SJCRH30 (cell line): Measurements from ENCODE around the gene MEGF11. TPM values are rescaled to one million over a fixed set of nuclear protein-coding genes. Genes with fewer than 3 reads are reported as not detected.

ENCODE experiments used
- DNase-seq, 2 experiments: peaks; one replicate each; pipeline ENCODE4 v3.0.0-alpha.2; 2015 to 2020
- H3K27ac ChIP-seq: fragments of 250-450 bp; sonication (Bioruptor Pico); 2 replicates; pipeline ENCODE4 v1.5.1; 2020; ENCODE audit warnings: mild to moderate bottlenecking, moderate library complexity
- H3K27me3 ChIP-seq: fragments of 250-450 bp; sonication (Bioruptor Pico); 2 replicates; pipeline ENCODE4 v1.5.1; 2020; ENCODE audit warnings: mild to moderate bottlenecking, moderate library complexity
- H3K36me3 ChIP-seq: fragments of 250-450 bp; sonication (Bioruptor Pico); 2 replicates; pipeline ENCODE4 v1.5.1; 2020; ENCODE audit warnings: mild to moderate bottlenecking, moderate library complexity
- H3K4me1 ChIP-seq: fragments of 250-450 bp; sonication (Bioruptor Pico); 2 replicates; pipeline ENCODE4 v1.5.1; 2020; ENCODE audit warnings: mild to moderate bottlenecking, moderate library complexity
- H3K4me3 ChIP-seq: fragments of 250-450 bp; sonication (Bioruptor Pico); 2 replicates; pipeline ENCODE4 v1.5.1; 2020; ENCODE audit warnings: mild to moderate bottlenecking, moderate library complexity
- H3K9me3 ChIP-seq: fragments of 250-450 bp; sonication (Bioruptor Pico); replicated peaks from 2 replicates; pipeline ENCODE4 v1.5.1; 2020; ENCODE audit warnings: mild to moderate bottlenecking, moderate library complexity
- total RNA-seq: library from RNA; depleted of rRNA; stranded (reverse); fragments of >200 nt; shearing (Covaris generic); gene quantifications from 2 replicates; pipeline ENCODE4 v1.2.3, GENCODE V29; 2014

The MEGF11 gene
- total RNA-seq, 1 experiment from 2014 or later = 8.7 TPM

DNA sequence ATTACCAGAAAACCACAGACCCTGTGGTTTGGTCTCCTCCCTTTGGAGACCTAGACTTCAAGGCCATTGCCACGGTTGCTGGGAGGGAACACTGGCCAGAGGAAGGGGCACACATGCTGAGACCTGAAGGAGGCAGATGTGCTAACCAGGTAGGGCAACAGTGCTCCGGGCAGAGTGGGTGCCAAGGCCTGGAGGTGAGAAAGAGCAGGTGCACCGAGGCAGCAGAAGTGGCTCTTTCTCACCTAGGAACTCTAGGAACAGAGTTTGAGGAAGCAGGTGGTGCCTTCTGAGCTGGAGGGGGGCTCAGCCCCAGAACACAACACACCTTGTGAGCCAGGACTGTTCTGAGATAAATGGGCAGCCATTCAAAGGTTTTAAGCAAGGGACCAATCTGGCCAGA, 106.1 kb downstream of the MEGF11 start:
- no peak overlapping the region for H3K27ac ChIP-seq
- peaks cover 3% of the 10 kb centered on the region; the same call in 1 of the 2 replicates for H3K4me1 ChIP-seq
- no peak overlapping the region for H3K4me3 ChIP-seq
- H3K27me3 ChIP-seq = no peaks in the 10 kb centered on the region
- no peaks in the 10 kb centered on the region for H3K9me3 ChIP-seq
- no peak for DNase-seq
- H3K36me3 ChIP-seq = no peaks in the 10 kb centered on the region

DNA sequence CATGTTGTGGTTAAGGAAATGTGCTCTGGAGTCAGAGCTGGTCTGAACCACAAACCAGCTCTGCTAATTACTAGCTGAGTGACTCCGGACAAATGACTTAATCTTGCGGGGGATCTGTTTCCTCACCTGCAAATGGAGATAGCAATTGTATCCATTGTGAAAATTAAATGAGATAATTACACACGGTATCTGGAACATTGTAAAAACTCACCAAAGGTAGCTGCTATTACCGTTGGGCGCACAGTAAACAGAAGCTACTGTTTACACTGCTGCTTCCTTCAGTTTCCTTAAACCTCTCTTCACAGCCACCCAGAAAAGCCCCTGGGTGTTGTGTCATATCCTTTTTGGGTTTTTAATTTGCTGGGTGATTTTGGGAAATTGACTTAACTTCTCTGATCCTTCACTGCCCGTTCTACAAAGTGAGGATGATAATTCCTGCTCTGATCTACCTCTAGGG, 107.8 kb downstream of the MEGF11 start:
- Histone ChIP-seq H3K36me3 (no peaks in the 10 kb centered on the region), H3K27ac (no peak overlapping the region), H3K9me3 (no peaks in the 10 kb centered on the region), H3K4me1 (peaks cover 3% of the 10 kb centered on the region; the same call in 1 of the 2 replicates), H3K27me3 (no peaks in the 10 kb centered on the region), H3K4me3 (no peak overlapping the region)
- DNase-seq = no peak

DNA sequence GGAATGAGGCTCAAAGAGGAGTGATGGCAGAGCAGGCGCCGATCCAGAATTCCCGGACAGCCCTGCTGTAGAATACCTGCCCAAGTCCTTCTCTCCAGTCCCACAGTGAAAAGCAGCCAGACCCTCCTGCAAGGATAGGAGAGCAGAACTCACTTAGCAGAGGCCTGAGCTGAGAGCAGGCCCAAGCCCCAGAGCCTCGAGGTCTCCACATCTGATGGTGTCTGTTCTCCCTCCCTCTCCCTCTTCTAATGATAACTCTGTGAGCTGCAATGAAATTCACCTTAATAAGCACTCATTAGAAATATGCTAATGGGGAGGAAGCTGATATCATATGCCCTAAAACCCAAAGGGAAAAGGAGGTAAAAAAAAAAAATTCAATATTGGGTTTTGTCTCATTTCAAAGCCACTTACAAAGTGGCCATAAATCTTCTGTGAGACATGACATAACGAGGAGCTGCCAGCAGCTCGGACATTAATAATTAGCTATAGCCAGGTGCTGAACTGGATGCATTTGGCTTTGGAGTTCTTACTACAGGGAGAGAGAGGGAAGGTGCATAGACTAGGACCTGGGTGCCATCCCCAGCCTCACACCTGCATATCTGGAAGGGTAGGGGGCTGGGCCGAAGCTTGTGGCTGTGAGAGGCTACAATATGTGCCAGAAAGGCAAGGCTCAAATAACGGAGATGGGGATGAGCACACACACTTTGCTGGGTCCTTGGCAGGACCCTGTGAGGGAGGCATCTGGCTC, 108.4 kb downstream of the MEGF11 start:
- Histone ChIP-seq H3K9me3 (no peaks in the 10 kb centered on the region), H3K27me3 (no peaks in the 10 kb centered on the region), H3K4me1 (peaks cover 3% of the 10 kb centered on the region; the same call in 1 of the 2 replicates), H3K27ac (no peak overlapping the region), H3K36me3 (no peaks in the 10 kb centered on the region), H3K4me3 (no peak overlapping the region)
- peak in 1 of 2 experiments; percentile 26 for DNase-seq

DNA sequence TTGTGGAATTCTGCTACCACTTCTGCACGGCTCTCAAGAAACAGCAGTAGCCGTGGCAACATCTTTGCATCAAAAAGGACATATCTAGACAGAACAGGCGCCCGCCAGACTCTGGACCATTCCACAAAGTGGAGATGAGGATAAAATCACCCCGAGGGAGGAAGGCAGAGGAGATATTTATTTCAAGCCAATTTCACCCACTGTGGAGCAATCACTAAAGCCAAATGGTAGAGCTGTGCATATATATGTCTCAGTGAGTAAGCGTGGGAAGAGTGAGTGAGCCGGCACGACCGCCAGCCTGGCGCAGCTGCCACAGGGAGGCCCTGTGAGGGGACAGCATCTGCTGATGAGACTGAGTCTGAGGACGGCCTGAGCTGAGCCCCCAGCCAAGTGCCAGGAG, 111.3 kb downstream of the MEGF11 start:
- peak; percentile 73 to 74 for DNase-seq
- Histone ChIP-seq H3K4me1 (peaks cover 6% of the 10 kb centered on the region; the same call in 1 of the 2 replicates), H3K27me3 (no peaks in the 10 kb centered on the region), H3K36me3 (no peaks in the 10 kb centered on the region), H3K27ac (no peak overlapping the region), H3K4me3 (no peak overlapping the region), H3K9me3 (no peaks in the 10 kb centered on the region)

DNA sequence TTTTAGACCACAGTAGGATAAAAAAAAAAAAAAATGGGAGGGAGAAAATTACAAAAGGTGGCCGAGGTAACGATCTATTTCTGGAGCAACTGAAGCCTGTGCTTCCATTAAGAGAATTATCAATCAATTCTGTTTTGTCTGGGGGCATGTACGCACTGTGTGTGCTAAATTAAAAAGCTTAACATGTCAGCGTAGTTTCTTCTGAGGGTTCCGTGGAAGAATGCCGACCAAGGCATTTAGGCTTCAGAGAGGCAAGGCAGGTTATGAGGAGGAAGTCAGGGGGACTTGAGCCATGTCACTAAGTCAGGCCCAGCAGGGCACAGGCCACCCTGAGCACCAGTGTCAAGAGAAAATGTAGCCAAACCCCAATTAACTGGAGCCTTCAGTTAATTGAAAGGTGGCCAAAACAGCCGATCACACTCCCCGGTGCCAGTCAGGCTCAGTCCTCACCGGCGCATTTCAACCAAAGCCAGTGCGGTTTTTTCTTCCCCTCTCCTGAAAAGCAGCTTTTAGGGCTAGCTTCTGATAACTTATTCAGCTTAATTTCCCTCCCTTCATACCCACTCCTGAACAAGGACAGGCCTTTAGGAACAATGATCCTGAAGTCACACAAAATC, 113.9 kb downstream of the MEGF11 start:
- Histone ChIP-seq H3K27ac (no peak overlapping the region), H3K36me3 (no peaks in the 10 kb centered on the region), H3K4me1 (peaks cover 6% of the 10 kb centered on the region; the same call in 1 of the 2 replicates), H3K9me3 (no peaks in the 10 kb centered on the region), H3K4me3 (no peak overlapping the region), H3K27me3 (no peaks in the 10 kb centered on the region)
- DNase-seq = no peak

DNA sequence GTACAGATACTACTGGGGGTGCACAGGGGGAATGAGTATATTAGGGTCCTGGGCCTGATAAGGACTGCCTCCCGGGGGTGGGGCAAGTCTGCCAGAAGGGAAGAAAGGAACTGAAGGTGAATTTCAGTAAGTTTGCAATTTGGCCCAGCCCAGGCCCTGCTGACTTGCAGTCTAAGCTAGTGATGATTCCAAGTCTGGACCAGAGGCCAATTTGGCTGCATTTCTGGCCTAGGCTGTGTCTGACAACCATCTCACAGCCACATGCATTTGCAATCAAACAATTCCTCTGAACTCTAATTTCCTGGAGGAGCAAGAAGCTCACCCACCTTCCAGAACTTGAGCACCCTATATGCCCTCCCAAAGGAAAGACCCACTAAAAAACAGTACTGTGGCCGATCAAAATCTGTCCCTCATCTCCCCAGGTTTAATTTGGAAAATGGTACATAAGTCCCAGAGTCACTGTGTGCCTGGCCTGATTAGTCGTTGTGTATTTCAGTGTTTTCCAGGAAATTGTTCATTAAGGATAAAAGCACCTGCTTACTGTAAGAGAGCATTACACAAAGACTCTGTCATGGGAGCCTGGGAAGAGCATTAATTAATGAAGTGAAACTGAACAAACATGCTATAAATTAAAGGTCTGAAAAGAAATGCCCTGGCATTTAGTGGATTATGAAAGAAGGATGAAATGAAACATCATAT, 114.5 kb downstream of the MEGF11 start:
- Histone ChIP-seq H3K27ac (no peak overlapping the region), H3K4me3 (no peak overlapping the region), H3K9me3 (no peaks in the 10 kb centered on the region), H3K4me1 (peaks cover 6% of the 10 kb centered on the region; the same call in 1 of the 2 replicates), H3K27me3 (no peaks in the 10 kb centered on the region), H3K36me3 (no peaks in the 10 kb centered on the region)
- no peak for DNase-seq

DNA sequence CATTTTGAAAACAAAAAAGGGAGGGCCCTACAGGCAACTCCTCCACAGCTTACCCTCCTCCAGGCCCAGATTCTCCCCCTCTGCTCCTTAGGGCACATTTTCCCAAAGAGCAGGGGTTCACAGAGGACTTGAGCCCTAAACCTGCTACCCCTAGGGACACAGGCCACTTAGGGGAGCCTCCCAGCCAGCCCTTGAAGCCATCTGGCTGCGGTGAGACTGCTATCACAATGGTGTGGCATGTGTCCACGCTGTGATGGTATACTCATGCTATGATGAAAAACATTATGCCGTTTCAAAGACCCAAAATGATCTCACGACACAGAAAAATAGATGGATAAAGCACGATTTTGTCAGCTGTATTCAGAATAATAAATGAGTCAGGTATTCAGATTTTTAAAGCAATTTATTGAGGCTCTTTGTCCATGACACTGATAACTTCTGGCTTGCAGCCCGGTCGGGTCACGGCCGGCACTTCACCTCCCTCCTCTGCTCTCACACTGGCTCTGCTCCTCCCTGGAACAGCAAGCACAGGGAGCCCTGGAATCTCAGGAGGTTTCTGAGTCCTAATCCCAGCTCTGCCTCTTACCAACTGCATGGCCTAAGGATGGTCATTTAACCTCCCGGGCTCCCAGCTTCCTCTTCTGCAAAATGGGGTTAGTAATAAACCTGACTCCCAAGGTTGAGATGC, 115.3 kb downstream of the MEGF11 start:
- DNase-seq = no peak
- no peaks in the 10 kb centered on the region for H3K36me3 ChIP-seq
- no peaks in the 10 kb centered on the region for H3K27me3 ChIP-seq
- peaks cover 6% of the 10 kb centered on the region; the same call in 1 of the 2 replicates for H3K4me1 ChIP-seq
- no peak overlapping the region for H3K4me3 ChIP-seq
- no peak overlapping the region for H3K27ac ChIP-seq
- H3K9me3 ChIP-seq = no peaks in the 10 kb centered on the region

DNA sequence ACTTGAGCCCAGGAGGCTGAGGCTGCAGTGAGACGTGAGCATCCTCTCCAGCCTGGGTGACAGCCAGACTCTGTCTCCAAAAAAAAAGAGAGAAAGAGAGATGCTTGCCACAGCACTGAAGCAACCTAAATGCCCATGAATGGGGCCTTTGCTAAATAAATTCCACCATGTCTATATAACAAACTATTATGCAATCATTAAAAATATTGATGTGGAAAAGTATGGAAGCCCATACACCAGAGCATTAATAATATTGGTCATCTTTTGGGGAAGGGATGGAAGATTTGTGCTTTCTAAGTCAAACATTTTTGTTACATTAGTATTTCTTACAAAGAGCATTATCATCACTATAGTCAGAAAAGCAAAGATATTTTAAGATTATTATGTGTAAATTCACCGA, 116.6 kb downstream of the MEGF11 start:
- DNase-seq = no peak
- H3K4me1 ChIP-seq = peaks cover 5% of the 10 kb centered on the region; the same call in 1 of the 2 replicates
- H3K27me3 ChIP-seq = no peaks in the 10 kb centered on the region
- H3K27ac ChIP-seq = no peak overlapping the region
- H3K36me3 ChIP-seq = no peaks in the 10 kb centered on the region
- H3K4me3 ChIP-seq = no peak overlapping the region
- H3K9me3 ChIP-seq = no peaks in the 10 kb centered on the region

DNA sequence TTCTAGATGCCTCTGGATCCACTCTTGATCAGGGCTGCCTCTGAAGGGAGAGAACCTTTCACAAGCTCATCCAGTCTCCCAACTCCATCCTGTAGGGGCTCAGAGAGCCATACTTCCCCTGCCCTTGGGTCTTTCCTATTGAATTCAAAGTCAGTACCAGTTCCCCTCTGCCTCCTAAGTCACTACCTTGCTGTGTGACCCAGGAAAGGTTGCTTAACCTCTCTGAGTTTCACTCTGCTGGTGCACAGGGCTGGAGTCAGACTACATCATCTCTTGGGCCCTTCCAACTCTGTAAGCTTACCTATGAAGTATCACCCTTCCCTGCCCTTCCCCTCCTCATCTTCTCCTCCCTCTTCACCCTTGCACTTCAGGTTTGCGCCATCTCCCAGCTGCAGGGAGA, 117.9 kb downstream of the MEGF11 start:
- no peak overlapping the region for H3K27ac ChIP-seq
- no peaks in the 10 kb centered on the region for H3K36me3 ChIP-seq
- H3K9me3 ChIP-seq = no peaks in the 10 kb centered on the region
- peaks cover 5% of the 10 kb centered on the region; the same call in 1 of the 2 replicates for H3K4me1 ChIP-seq
- no peaks in the 10 kb centered on the region for H3K27me3 ChIP-seq
- DNase-seq = no peak
- H3K4me3 ChIP-seq = no peak overlapping the region

DNA sequence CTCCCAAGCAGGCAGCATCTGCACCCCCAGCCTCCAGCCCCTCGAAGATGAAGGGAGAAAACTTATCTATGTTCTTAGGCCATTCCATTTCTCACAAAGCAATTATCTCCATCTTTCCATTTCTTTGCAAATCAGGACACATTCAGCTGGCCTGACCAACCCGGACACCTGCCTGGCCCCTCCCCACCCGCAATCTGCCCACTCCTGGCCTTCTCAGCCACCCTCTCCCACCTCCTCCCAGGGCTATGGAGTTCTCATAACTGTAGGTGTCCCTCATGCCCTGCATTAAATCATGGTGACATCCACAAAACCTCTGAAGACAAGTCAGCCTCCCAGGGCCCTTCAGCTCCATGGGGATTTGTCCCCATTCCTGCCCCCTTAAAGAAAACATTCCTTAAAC, 119.3 kb downstream of the MEGF11 start:
- DNase-seq = no peak
- Histone ChIP-seq H3K27ac (no peak overlapping the region), H3K27me3 (no peaks in the 10 kb centered on the region), H3K36me3 (no peaks in the 10 kb centered on the region), H3K4me3 (no peak overlapping the region), H3K9me3 (no peaks in the 10 kb centered on the region), H3K4me1 (peaks cover 3% of the 10 kb centered on the region; the same call in 1 of the 2 replicates)

DNA sequence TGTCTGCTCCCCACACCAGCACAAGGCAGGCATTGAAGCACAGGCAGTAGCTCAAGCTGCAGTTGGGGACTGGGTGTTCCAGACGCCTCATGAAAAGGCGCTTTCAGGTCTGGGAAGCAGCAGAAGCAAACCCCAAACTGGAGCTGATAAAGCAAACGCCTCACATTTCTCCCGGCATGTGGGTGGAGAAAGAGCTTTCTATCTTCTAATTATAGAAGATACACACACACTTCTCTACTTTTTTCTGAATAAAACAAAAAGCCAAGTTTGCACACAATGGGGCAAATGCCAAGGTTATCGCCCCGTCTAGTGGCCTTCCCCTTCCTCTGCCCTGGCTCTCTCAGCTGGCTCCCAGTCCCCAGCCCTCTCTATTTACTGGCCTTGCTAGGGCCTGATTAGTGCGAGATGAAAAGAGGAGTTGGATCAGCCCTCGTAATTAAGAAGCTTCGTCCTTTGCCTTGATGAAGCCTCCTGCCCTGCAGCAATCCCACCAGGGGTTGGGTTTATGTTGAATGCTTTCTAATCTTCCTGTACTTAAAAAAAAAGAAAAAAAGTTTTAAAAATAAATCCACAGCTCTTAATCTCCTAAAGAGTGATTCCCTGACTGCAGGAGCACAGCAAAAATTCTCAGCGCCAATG, 120.2 kb downstream of the MEGF11 start:
- no peaks in the 10 kb centered on the region for H3K9me3 ChIP-seq
- H3K36me3 ChIP-seq = no peaks in the 10 kb centered on the region
- H3K4me3 ChIP-seq = no peak overlapping the region
- DNase-seq = no peak
- no peak overlapping the region for H3K27ac ChIP-seq
- peaks cover 3% of the 10 kb centered on the region; the same call in 1 of the 2 replicates for H3K4me1 ChIP-seq
- H3K27me3 ChIP-seq = no peaks in the 10 kb centered on the region

DNA sequence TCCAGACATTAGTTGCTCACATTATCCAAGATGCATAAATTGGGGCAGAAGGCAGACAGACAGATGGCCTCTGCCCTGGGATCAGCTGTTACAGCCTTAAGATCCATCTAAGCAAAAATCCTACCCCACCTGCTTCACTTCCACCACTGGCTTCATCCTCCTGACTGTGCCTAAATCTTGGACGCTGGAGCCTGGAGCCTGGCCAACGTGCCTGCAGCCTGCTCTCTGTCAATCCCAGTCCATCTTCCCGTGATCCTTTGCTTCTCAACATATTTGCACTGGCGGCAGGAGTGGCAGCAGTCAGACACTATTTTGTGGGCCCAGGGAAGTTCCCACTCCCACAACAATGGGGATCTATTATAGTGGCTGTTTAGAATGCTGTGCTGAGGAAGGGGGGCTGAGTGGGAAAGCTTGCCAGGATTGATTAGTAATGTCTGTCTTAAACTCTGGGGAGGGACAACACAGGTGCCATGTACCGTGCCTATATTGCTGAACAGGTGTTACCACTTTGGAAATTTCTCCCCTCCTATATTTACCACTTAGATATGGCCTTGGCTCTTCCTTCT, 121.2 kb downstream of the MEGF11 start:
- H3K4me1 ChIP-seq = peaks cover 3% of the 10 kb centered on the region; the same call in 1 of the 2 replicates
- H3K27me3 ChIP-seq = no peaks in the 10 kb centered on the region
- no peaks in the 10 kb centered on the region for H3K9me3 ChIP-seq
- no peak overlapping the region for H3K27ac ChIP-seq
- H3K4me3 ChIP-seq = no peak overlapping the region
- H3K36me3 ChIP-seq = no peaks in the 10 kb centered on the region
- DNase-seq = peak; percentile 25 to 41

DNA sequence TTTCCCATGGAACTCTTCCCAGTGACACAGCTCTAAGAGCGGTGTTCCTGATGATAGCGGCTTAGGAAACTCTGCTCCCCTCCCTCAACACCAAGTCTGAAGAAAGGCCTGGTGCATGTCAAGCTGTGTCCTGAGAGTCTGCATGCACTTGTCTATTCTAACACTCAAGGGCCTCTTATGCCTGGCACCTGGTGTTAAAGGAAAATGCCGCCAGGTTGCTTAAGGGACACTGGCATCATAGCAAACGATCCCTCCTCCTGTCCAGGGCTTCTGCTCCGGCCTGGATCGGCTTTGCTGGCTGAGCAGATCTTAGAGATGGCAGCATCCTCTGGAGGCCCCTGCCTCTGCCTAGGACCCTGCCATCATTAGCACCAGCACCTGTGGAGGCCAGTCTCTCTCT, 121.7 kb downstream of the MEGF11 start:
- DNase-seq = no peak
- H3K9me3 ChIP-seq = no peaks in the 10 kb centered on the region
- H3K36me3 ChIP-seq = no peaks in the 10 kb centered on the region
- peaks cover 5% of the 10 kb centered on the region; the same call in 1 of the 2 replicates for H3K4me1 ChIP-seq
- no peak overlapping the region for H3K27ac ChIP-seq
- no peaks in the 10 kb centered on the region for H3K27me3 ChIP-seq
- no peak overlapping the region for H3K4me3 ChIP-seq

DNA sequence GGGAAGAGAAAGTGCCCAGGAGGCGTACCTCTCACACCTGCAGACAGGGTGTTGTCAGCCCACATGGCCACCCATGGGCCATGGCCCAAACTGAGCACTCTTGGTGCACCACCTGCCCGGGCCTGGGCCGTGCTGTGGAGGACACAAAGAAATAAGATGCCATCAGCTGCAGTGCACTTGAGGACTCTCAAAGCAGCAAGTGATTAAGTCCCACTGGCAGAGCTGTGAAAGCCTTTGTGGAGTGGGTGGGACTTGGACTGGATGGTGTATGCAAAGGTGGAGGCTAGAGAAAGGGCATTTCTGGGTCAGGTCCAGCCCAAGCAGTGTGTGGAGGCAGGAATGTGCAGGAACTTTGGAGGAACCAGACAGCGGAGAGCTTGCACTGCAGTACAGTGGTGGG, 122.3 kb downstream of the MEGF11 start:
- Histone ChIP-seq H3K4me3 (no peak overlapping the region), H3K27me3 (no peaks in the 10 kb centered on the region), H3K4me1 (peaks cover 11% of the 10 kb centered on the region), H3K36me3 (no peaks in the 10 kb centered on the region), H3K9me3 (no peaks in the 10 kb centered on the region), H3K27ac (no peak overlapping the region)
- DNase-seq = no peak
